NCI-H128 (cell line): ENCODE data around the gene KMT2E.

Experiments used
- DNase-seq: peaks from one replicate; lab custom pipeline; 2025; ENCODE audit not compliant: unreplicated experiment; lab: John Stamatoyannopoulos, UW

Gene KMT2E

GRCh38 chr7:105065104-105065503 lies 51.1 kb downstream of the KMT2E start:
- DNase-seq: no peak

- no peak for DNase-seq
Measured at GRCh38 chr7:105067691-105068090, 53.7 kb downstream of the KMT2E start.

- no peak for DNase-seq
Measured at GRCh38 chr7:105068886-105069285, 54.9 kb downstream of the KMT2E start.

- DNase-seq: no peak
Measured at GRCh38 chr7:105073143-105073542, 59.1 kb downstream of the KMT2E start.

GRCh38 chr7:105079348-105079747 lies 65.3 kb downstream of the KMT2E start:
- no peak for DNase-seq

- DNase-seq: no peak
Measured at GRCh38 chr7:105084581-105084980, 70.6 kb downstream of the KMT2E start.

GRCh38 chr7:105086850-105087249 lies 72.8 kb downstream of the KMT2E start:
- no peak for DNase-seq

GRCh38 chr7:105087981-105088380 lies 74.0 kb downstream of the KMT2E start:
- no peak for DNase-seq

- DNase-seq: no peak
Measured at GRCh38 chr7:105088456-105088855, 74.5 kb downstream of the KMT2E start.

- no peak for DNase-seq
Measured at GRCh38 chr7:105094966-105095365, 81.0 kb downstream of the KMT2E start.

- DNase-seq: no peak
Measured at GRCh38 chr7:105096306-105096705, 82.3 kb downstream of the KMT2E start.

- no peak for DNase-seq
Measured at GRCh38 chr7:105097619-105098018, 83.6 kb downstream of the KMT2E start.

- no peak for DNase-seq
Measured at GRCh38 chr7:105098863-105099515, 85.0 kb downstream of the KMT2E start.

- DNase-seq: no peak
Measured at GRCh38 chr7:105101864-105102263, 87.9 kb downstream of the KMT2E start.

GRCh38 chr7:105102557-105103352 lies 88.8 kb downstream of the KMT2E start:
- no peak for DNase-seq

- no peak for DNase-seq
Measured at GRCh38 chr7:105105579-105105978, 91.6 kb downstream of the KMT2E start.

- no peak for DNase-seq
Measured at GRCh38 chr7:105106473-105106872, 92.5 kb downstream of the KMT2E start.

GRCh38 chr7:105107458-105107857 lies 93.5 kb downstream of the KMT2E start:
- DNase-seq: no peak

GRCh38 chr7:105112440-105113418 lies 98.7 kb downstream of the KMT2E start:
- DNase-seq: no peak

GRCh38 chr7:105118612-105119600 lies 104.9 kb downstream of the KMT2E start:
- DNase-seq: no peak
